Measurements from ENCODE around the gene ZNF653. TPM values are rescaled to one million over a fixed set of nuclear protein-coding genes. Genes with fewer than 3 reads are reported as not detected.

ZNF653 gene
- total RNA-seq, 2 donors from 2014 or later = 5.4 to 25.0 TPM

GRCh38 chr19:11504502-11505031, 1.1 kb downstream of the ZNF653 start:
- no peak for TF ChIP-seq CTCF (IDR thresholded peaks at IDR 0.05)
- ATAC-seq (ENCODE audit: insufficient number of reproducible peaks, low FRiP score, low read depth) (no peak), DNase-seq (ENCODE audit: low spot score) (no peak)
- Histone ChIP-seq H3K27me3 (replicated peaks; ENCODE audit: insufficient read depth) (no peaks in the 10 kb centered on the region), H3K4me1 (ENCODE audit: control insufficient read depth in 1 of 2, low read depth in 2 of 2) (peaks cover 0 to 14% of the 10 kb centered on the region in 2 donors), H3K4me3 (peak overlapping the region; percentile 96), H3K9me3 (no peaks in the 10 kb centered on the region), H3K27ac (peak overlapping the region; percentile 90 to 98), H3K36me3 (no peaks in the 10 kb centered on the region)

GRCh38 chr19:11499890-11500420, 5.7 kb downstream of the ZNF653 start:
- no peak overlapping the region for H3K27ac ChIP-seq
- ATAC-seq (ENCODE audit: insufficient number of reproducible peaks, low FRiP score, low read depth) = no peak
- H3K36me3 ChIP-seq = peaks cover 14% of the 10 kb centered on the region
- no peaks in the 10 kb centered on the region for H3K9me3 ChIP-seq
- peaks cover 0 to 7% of the 10 kb centered on the region in 2 donors for H3K4me1 ChIP-seq (ENCODE audit: control insufficient read depth in 1 of 2, low read depth in 2 of 2)
- H3K4me3 ChIP-seq = no peak overlapping the region
- no peak for TF ChIP-seq CTCF (IDR thresholded peaks at IDR 0.05)
- DNase-seq (ENCODE audit: low spot score) = no peak
- no peaks in the 10 kb centered on the region for H3K27me3 ChIP-seq (replicated peaks; ENCODE audit: insufficient read depth)

- Histone ChIP-seq H3K9me3 (no peaks in the 10 kb centered on the region), H3K4me3 (no peak overlapping the region), H3K27ac (no peak overlapping the region), H3K4me1 (ENCODE audit: control insufficient read depth in 1 of 2, low read depth in 2 of 2) (peaks cover 0 to under 1% of the 10 kb centered on the region in 2 donors), H3K36me3 (peaks cover 14% of the 10 kb centered on the region), H3K27me3 (replicated peaks; ENCODE audit: insufficient read depth) (no peaks in the 10 kb centered on the region)
- DNase-seq (ENCODE audit: low spot score) = no peak
- no peak for TF ChIP-seq CTCF (IDR thresholded peaks at IDR 0.05)
- ATAC-seq (ENCODE audit: insufficient number of reproducible peaks, low FRiP score, low read depth) = no peak
Measured at GRCh38 chr19:11499220-11499726, 6.4 kb downstream of the ZNF653 start.

GRCh38 chr19:11496391-11497163, 9.1 kb downstream of the ZNF653 start:
- ATAC-seq (ENCODE audit: insufficient number of reproducible peaks, low FRiP score, low read depth) (no peak), DNase-seq (ENCODE audit: low spot score) (peak; percentile 27)
- TF ChIP-seq CTCF (IDR thresholded peaks at IDR 0.05) = peak; percentile 65
- no peaks in the 10 kb centered on the region for H3K4me1 ChIP-seq (ENCODE audit: control insufficient read depth in 1 of 2, low read depth in 2 of 2)
- no peak overlapping the region for H3K4me3 ChIP-seq
- no peak overlapping the region for H3K27ac ChIP-seq
- no peaks in the 10 kb centered on the region for H3K9me3 ChIP-seq
- H3K36me3 ChIP-seq = peaks cover 21% of the 10 kb centered on the region
- H3K27me3 ChIP-seq (replicated peaks; ENCODE audit: insufficient read depth) = no peaks in the 10 kb centered on the region

GRCh38 chr19:11495885-11496284, 9.8 kb downstream of the ZNF653 start:
- no peak overlapping the region for H3K27ac ChIP-seq
- peaks cover 21% of the 10 kb centered on the region for H3K36me3 ChIP-seq
- H3K9me3 ChIP-seq = no peaks in the 10 kb centered on the region
- no peak for ATAC-seq (ENCODE audit: insufficient number of reproducible peaks, low FRiP score, low read depth)
- DNase-seq (ENCODE audit: low spot score) = no peak
- H3K27me3 ChIP-seq (replicated peaks; ENCODE audit: insufficient read depth) = no peaks in the 10 kb centered on the region
- no peaks in the 10 kb centered on the region for H3K4me1 ChIP-seq (ENCODE audit: control insufficient read depth in 1 of 2, low read depth in 2 of 2)
- no peak for TF ChIP-seq CTCF (IDR thresholded peaks at IDR 0.05)
- H3K4me3 ChIP-seq = no peak overlapping the region

Data from thoracic aorta (tissue), 2 donors.